Cardiac muscle cell (in vitro differentiated cells and primary cell): Measurements from ENCODE around the gene SV2C. TPM values are rescaled to one million over a fixed set of nuclear protein-coding genes. Genes with fewer than 3 reads are reported as not detected.

Experiments used
- DNase-seq, 2 donors: peaks; one replicate each; pipeline versions ENCODE4 v3.0.0 to v3.0.0-alpha.2; 2010 to 2017; ENCODE audit warnings: low read depth in 1 of 2, low spot score in 1 of 2
- H3K27ac ChIP-seq: fragments of 200-600 bp; sonication (generic); 2 replicates; pipeline ENCODE4 v1.5.1; 2016
- H3K27me3 ChIP-seq: fragments of 200-600 bp; sonication (generic); 2 replicates; pipeline ENCODE4 v1.6.0; 2016; ENCODE audit warnings: control low read depth
- H3K36me3 ChIP-seq: fragments of 200-600 bp; sonication (generic); 2 replicates; pipeline ENCODE4 v1.5.1; 2016; ENCODE audit warnings: control low read depth
- H3K4me1 ChIP-seq: fragments of 200-600 bp; sonication (generic); 2 replicates; pipeline ENCODE4 v1.8.1; 2017; ENCODE audit warnings: low read depth, mild to moderate bottlenecking, mixed run types
- H3K4me3 ChIP-seq: fragments of 200-600 bp; sonication (generic); 2 replicates; pipeline ENCODE4 v1.5.1; 2016; ENCODE audit warnings: mild to moderate bottlenecking
- H3K9me3 ChIP-seq: fragments of 200-600 bp; sonication (generic); 2 replicates; pipeline ENCODE4 v1.5.1; 2017; ENCODE audit warnings: low read depth, mild to moderate bottlenecking, control low read depth
- polyA plus RNA-seq: library from polyadenylated mRNA; unstranded; fragments of >200 nt; fragmentation: Nextera tagmentation; extraction: Ambion mirVana; gene quantifications from 2 replicates; pipeline ENCODE4 v1.2.1, GENCODE V29; 2016
- total RNA-seq: library from RNA; depleted of rRNA; stranded (reverse); fragments of >200 nt; gene quantifications from 2 replicates; pipeline ENCODE4 v1.2.3, GENCODE V29; 2016
- TF ChIP-seq, protein P1 (sequence below): IDR thresholded peaks from 2 replicates; pipeline ENCODE4 v1.5.1; 2012; ENCODE audit warnings: low read depth, mild to moderate bottlenecking, low read length

SV2C gene
- total and polyA plus RNA-seq, 2 experiments from 2014 or later, result 0.13 to 0.24 TPM

DNA sequence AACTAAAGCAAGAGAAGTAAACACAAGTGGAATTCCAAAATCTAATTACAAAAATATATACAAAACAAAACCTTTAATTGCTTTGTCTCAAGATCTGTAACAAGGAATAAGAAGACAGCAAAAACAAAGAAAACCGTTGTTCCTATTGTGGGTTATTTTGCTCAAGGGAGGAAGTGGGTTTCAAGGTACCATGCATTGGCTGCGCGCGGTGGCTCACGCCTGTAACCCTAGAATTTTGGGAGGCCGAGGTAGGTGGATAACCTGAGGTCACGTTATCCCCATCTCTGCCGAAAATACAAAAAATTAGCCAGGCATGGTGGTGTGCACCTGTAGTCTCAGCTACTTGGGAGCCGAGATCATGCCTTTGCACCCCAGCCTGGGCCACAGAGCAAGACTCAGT is 307.8 kb downstream of the SV2C start:
- no peak overlapping the region for H3K27ac ChIP-seq
- H3K27me3 ChIP-seq, result no peaks in the 10 kb centered on the region
- DNase-seq, result no peak
- H3K9me3 ChIP-seq, result no peaks in the 10 kb centered on the region
- TF ChIP-seq, protein P1, sequence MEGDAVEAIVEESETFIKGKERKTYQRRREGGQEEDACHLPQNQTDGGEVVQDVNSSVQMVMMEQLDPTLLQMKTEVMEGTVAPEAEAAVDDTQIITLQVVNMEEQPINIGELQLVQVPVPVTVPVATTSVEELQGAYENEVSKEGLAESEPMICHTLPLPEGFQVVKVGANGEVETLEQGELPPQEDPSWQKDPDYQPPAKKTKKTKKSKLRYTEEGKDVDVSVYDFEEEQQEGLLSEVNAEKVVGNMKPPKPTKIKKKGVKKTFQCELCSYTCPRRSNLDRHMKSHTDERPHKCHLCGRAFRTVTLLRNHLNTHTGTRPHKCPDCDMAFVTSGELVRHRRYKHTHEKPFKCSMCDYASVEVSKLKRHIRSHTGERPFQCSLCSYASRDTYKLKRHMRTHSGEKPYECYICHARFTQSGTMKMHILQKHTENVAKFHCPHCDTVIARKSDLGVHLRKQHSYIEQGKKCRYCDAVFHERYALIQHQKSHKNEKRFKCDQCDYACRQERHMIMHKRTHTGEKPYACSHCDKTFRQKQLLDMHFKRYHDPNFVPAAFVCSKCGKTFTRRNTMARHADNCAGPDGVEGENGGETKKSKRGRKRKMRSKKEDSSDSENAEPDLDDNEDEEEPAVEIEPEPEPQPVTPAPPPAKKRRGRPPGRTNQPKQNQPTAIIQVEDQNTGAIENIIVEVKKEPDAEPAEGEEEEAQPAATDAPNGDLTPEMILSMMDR, result no peak
- no peak overlapping the region for H3K4me3 ChIP-seq
- peaks cover 2% of the 10 kb centered on the region for H3K4me1 ChIP-seq
- H3K36me3 ChIP-seq, result no peaks in the 10 kb centered on the region

DNA sequence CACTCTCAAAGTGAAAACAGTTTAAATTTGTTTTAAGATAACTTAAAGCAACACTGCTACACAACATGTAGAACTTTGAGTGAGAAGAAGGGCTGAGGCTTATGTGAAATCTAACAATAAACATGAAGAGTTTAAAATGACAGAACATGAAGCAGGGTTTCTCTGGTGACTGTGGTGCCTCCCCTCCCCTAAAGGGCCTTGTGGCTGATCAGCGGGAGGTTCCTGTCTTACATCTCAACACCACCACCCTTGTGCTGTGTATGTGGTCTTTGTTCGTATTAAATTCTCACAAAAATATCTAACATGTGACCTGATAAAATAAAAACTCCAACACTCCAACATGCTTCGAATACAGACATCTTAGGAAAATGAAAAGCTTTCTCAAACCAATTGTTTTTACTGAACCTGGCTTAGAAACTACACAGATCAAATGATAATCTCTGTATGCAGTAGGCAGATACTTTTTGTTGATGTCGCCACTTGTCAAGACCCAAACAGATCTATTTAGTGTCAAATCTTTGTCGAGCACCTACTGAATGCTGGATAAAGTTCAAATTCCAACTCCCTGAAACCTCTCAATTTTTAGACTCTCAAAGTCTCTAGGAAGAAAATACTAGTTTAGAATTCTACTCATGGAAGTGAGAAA is 310.0 kb downstream of the SV2C start:
- Histone ChIP-seq H3K4me1 (no peaks in the 10 kb centered on the region), H3K27me3 (no peaks in the 10 kb centered on the region), H3K36me3 (no peaks in the 10 kb centered on the region), H3K27ac (no peak overlapping the region), H3K4me3 (no peak overlapping the region), H3K9me3 (no peaks in the 10 kb centered on the region)
- TF ChIP-seq, protein P1, result no peak
- no peak for DNase-seq

DNA sequence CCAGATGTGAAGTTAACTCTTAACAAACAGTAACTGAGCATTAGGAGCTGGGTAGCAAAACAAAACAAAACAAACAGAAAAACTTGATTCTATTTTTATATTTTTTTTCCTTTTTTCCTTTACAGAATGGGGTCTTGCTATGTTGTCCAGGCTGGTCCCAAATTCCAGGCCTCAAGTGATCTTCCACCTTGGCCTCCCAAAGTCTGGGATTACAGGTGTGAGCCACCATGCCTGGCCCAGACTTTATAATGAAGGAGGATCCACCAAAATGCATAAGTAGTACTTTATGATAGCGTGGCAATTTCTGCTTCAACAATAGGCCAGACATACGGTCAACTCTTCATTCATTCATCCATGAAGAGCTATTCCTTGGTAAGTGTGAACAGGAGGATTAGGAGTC is 314.0 kb downstream of the SV2C start:
- DNase-seq, result no peak
- Histone ChIP-seq H3K4me1 (no peaks in the 10 kb centered on the region), H3K9me3 (no peaks in the 10 kb centered on the region), H3K27ac (no peak overlapping the region), H3K4me3 (no peak overlapping the region), H3K27me3 (no peaks in the 10 kb centered on the region), H3K36me3 (no peaks in the 10 kb centered on the region)
- TF ChIP-seq, protein P1, result no peak

DNA sequence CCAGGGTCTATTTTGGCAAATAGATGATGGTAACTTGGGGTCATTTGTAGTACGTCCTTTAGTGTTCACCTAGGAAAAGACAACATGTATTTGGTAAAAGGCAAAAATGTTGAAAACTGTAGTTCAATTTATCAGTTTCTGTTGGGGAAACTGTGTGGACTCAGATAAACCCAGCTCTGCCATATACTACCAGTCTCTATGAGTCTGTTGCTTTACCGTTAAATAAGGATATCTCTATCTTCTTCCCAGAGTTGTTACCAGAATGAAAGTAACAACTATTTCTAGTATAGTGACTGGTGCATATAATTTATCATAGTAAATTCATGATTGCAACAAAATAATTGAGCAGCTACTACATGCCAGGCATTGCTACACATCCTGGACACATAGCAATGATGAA is 316.1 kb downstream of the SV2C start:
- no peaks in the 10 kb centered on the region for H3K9me3 ChIP-seq
- H3K27ac ChIP-seq, result no peak overlapping the region
- H3K4me3 ChIP-seq, result no peak overlapping the region
- no peaks in the 10 kb centered on the region for H3K36me3 ChIP-seq
- H3K27me3 ChIP-seq, result peaks cover 5% of the 10 kb centered on the region
- no peaks in the 10 kb centered on the region for H3K4me1 ChIP-seq
- no peak for DNase-seq
- TF ChIP-seq, protein P1, result no peak

DNA sequence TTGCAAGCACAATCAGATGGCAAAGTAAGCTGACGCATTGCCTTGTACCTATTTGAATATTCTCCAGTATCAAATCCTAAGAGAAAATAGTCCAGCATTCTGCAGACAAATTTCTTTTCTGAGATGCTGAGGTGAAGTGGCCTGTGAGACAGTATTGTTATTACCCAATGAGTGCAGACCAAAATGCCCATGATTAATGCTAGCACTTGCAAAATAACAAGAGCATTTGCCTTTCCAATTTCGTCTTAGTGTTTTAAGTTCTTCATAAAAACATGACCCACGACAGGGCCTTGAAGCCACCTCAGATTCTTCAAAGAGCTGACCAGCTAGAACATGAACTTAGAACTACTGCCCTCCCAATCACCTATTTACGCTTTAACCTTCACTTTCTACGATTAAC is 317.3 kb downstream of the SV2C start:
- Histone ChIP-seq H3K27ac (no peak overlapping the region), H3K36me3 (no peaks in the 10 kb centered on the region), H3K4me3 (no peak overlapping the region), H3K9me3 (no peaks in the 10 kb centered on the region), H3K4me1 (no peaks in the 10 kb centered on the region), H3K27me3 (peaks cover 5% of the 10 kb centered on the region)
- TF ChIP-seq, protein P1, result no peak
- DNase-seq, result no peak
